GM12874 (cell line): Measurements from ENCODE around the gene PTGER1.

Experiments used
- TF ChIP-seq, protein P1 (sequence below): IDR thresholded peaks from 2 replicates; pipeline ENCODE4 v1.5.1; 2011; ENCODE audit warnings: low read depth, mild to moderate bottlenecking, control low read depth, low read length, moderate library complexity; ENCODE audit not compliant: insufficient read depth

Gene PTGER1

DNA sequence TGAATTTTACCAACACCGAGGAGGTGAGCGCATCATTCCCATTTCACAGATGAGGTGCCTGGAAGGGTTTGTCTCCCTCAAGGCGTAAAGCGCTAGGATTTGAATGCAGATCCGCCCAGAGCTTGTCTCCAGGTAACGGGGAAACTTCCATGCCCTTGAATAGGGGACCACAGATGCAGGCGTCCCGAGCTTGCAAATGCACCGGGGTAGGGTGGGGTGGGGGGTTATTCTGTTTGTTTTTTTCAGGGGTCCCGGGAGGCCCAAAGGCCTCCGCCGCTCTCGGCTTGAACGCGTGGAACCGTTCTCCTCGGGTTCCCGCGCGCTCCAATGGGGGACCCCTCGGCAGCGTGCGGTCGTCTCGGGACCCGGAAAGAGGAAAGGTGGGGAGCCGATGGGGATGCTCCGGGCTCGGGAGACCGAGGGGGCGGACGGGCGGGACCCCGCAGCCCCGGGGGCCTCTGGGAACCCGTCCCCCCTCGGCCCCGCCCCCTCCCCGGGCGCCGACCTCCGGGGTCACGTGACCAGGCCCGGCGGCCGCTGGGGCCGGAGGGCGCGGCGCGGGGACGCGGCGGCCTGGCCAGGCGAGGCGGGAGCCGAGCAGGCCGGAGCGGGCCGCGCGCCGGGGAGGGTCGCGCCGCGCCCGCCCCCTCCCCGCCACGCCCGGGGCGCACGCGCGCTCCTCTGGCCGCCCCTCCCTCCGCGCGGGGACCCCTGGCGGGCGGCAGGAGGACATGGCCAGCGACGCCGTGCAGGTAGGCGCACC, 42.2 kb downstream of the PTGER1 start, which contains the start of gene PKN1:
TSS of gene PKN1 (plus strand) at position 516 of the 763 bp plus-strand sequence. CDS start at position 732, 216 bp downstream.
- TF ChIP-seq, protein P1, sequence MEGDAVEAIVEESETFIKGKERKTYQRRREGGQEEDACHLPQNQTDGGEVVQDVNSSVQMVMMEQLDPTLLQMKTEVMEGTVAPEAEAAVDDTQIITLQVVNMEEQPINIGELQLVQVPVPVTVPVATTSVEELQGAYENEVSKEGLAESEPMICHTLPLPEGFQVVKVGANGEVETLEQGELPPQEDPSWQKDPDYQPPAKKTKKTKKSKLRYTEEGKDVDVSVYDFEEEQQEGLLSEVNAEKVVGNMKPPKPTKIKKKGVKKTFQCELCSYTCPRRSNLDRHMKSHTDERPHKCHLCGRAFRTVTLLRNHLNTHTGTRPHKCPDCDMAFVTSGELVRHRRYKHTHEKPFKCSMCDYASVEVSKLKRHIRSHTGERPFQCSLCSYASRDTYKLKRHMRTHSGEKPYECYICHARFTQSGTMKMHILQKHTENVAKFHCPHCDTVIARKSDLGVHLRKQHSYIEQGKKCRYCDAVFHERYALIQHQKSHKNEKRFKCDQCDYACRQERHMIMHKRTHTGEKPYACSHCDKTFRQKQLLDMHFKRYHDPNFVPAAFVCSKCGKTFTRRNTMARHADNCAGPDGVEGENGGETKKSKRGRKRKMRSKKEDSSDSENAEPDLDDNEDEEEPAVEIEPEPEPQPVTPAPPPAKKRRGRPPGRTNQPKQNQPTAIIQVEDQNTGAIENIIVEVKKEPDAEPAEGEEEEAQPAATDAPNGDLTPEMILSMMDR: peak; percentile 20

DNA sequence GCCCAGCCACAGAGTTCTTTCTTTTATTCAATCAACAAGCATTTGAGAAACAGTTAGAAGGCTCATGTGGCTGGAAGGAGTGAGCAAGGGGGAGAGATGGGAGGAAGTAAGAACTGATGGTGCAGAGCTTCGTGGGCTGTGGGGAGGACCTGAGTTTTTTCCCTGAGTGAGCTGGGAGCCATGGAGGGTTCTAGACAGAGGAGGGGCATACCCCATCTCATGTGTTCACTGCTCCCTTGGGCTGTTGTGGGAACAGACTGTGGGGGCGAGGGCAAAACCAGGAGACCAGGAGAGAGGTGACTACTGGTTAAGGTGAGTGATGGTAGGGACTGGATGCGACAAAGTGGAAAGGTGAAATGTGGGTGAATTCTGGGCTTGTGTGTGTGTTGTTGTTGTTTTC, 44.4 kb downstream of the PTGER1 start:
- TF ChIP-seq, protein P1: no peak

DNA sequence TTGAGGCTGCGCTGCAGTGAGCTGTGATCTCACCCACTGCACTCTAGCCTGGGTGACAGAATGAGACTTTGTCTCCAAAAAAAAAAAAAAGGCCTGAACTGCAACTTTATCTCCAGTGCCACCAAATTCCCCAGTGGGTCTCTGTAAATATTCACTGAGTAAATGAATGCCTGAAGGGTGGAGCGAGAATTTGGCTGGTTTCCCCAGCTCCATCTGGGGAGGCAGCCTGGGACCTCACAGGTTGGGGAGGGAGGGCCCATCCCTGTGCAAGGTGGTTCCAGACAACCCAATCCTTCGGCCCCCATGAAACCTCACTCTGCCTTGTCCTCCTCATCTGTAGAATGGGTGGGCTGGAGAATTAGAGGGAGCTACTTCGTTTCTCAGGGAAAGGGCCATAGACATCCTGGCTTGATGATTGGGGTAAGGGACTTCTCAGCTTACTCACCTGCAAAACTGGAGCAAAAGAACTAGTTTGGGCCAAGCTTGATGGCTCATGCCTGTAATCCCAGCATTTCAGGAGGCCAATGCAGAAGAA, 46.2 kb downstream of the PTGER1 start:
- TF ChIP-seq, protein P1: no peak

DNA sequence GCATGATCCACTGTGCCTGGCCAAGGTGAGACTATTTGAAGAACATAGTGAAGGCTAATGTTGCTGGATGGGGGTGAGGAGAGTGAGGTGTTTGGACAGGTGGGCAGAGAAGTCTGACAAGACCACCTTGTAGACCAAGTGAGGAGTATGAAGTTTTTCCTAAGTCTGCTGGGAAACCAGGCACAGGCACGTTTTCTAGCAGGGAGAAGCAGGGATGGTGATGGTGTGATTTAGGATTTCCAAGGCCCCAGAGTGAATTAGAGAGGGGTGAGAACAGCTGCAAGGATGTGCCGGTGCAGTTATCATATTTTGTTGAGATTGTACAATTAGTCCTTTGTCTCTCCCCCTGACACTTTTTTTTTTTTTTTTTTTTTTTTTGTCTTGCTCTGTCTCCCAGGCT, 47.7 kb downstream of the PTGER1 start:
- TF ChIP-seq, protein P1: no peak

DNA sequence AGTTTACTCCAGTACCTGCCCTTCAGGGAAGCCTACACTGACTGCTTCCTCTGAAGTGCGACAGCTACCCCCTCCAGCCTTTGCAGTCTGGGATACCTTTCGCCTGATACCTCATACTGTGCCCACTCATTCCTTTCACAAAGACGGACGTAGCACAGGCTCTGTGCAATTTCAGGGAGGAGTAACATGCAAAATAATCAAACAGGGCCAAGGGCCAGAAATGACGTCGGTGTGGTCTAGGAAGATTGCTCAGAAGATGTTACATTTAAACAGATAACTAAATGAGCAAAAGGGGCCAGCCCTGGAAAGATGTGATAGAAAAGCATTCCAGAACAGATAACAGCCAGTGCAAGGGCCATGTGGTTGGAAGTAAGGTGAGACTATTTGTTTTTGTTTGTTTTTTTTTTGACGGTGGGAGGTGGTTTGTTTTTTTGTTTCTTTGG, 49.4 kb downstream of the PTGER1 start:
- TF ChIP-seq, protein P1: no peak
